ENCODE data around the gene ADSL. TPM values are rescaled to one million over a fixed set of nuclear protein-coding genes. Genes with fewer than 3 reads are reported as not detected.
"Not testable (repeated sequence)": the region's sequence is repeated elsewhere in the genome, so short reads cannot be mapped to it uniquely, and the experiment has no call there.

Gene ADSL
- total RNA-seq, result 100 to 1,000 TPM in 1 of 2 donors, 10 to 100 TPM in 1; 87.1 to 103 TPM

DNA sequence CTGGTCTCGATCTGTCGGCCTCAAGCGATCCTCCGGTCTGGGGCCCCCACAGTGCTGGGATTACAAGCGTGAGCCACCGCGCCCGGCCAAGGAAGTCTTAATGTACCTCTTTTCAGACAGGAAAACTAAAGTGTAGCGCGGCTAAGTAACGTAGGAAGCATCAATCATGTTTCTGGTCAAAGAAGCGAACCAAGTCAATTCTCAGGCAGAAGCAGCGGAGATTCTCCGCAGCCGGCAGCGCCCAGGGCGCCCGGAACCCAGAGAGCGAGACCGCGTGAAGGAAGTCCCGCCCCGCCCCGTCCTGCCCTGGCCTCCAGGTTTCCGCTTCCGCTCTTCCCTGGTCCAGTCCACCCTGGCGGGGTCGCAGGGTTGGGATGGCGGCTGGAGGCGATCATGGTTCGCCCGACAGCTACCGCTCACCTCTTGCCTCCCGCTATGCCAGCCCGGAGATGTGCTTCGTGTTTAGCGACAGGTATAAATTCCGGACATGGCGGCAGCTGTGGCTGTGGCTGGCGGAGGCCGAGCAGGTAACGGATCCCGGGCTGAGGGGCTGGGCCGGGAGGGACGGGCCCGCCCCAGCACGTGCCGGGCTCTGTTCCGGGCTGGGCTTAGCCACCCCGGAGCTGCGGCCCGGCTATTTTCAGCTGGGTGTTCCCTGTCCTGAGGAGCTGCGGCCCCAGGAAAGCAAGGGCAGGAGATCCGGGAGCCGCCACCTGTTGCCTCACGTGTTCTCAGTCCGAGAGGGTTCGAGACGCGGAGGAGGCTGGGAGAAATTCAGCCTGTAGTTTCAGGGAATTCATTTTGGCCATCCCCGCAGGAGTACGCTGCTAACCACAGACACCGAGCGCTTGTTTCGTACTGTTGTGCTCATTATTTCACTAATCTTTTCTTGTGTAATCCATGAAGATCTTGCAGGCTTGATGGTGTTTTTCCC lies at the start of gene ADSL:
Gene ADSL, plus strand, starts transcription at position 316 of the 934 bp plus-strand sequence. Its CDS starts 59 bp downstream, at position 375.
- Mint-ChIP-seq H3K27ac (peak within 1 kb of the TSS; percentile 77 to 93), H3K4me3 (peak within 1 kb of the TSS; percentile 90), H3K9me3 (no peaks in the 10 kb centered on the region), H3K4me1 (ENCODE audit: low read depth in 2 of 2) (peaks cover 27 to 38% of the 10 kb centered on the region in 2 donors), H3K36me3 (peaks cover 4% of the 10 kb centered on the region), H3K27me3 (peaks cover 0 to 3% of the 10 kb centered on the region in 2 donors)
- DNase-seq (ENCODE audit: low spot score), result peak; percentile 91
- peak; percentile 97 to 98 for ATAC-seq

DNA sequence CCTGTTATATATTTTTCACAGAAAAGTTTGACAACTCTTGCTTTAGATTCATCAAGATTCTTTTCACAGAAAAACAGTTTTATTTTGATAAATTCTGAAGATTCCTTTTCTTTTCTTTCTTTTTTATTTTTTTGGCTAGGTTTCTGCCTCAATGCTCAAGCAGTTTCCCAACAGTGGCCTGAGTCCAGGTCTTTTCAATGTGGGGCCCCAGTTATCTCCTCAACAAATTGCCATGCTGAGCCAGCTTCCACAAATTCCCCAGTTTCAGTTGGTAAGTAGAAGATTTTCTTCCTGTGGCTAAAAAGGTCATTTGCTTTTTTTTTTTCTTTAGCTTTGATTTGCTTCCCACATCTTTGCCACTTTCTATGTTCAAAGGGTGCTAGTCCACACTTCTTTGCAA lies 46.0 kb upstream of the ADSL start:
- peaks cover 0 to 8% of the 10 kb centered on the region in 2 donors for H3K4me1 Mint-ChIP-seq (ENCODE audit: low read depth in 2 of 2)
- H3K9me3 Mint-ChIP-seq, result no peaks in the 10 kb centered on the region
- no peak for ATAC-seq
- peaks cover 4% of the 10 kb centered on the region for H3K36me3 Mint-ChIP-seq
- no peak overlapping the region for H3K27ac Mint-ChIP-seq
- no peak overlapping the region for H3K4me3 Mint-ChIP-seq
- no peaks in the 10 kb centered on the region for H3K27me3 Mint-ChIP-seq
- DNase-seq (ENCODE audit: low spot score), result no peak

DNA sequence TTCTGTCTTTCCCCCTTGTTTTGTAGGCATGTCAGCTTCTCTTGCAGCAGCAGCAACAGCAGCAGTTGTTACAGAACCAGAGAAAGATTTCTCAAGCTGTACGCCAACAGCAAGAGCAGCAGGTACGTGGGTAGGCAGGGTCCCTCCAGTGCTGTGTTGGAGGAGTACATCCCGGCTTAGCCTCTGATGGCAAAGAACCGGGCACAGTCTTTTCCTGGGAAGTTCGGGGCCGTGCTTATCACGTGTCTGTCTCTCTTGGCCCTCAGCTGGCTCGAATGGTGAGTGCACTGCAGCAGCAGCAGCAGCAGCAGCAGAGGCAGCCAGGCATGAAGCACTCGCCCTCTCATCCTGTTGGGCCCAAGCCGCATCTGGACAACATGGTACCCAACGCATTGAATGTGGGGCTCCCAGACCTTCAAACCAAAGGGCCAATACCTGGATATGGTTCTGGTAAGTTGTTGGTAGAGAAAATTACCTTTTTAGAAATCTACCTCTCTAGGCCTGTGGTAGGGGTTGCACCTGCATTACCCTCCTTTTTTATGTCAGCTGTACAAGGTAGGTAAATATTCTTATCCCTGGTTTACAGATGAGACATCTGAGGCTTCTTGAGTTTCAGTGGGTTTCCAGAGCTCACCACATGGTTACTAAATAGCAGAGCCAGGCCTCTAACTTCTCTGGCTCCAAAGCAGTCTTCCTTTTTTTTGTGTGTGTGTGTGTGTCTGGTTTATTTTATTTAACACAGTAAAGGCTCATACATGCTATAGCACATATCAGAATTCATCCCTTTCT lies 45.2 kb upstream of the ADSL start:
- H3K4me3 Mint-ChIP-seq, result no peak overlapping the region
- H3K27me3 Mint-ChIP-seq, result no peaks in the 10 kb centered on the region
- no peak overlapping the region for H3K27ac Mint-ChIP-seq
- ATAC-seq (peak in 1 of 2 donors; percentile 24), DNase-seq (ENCODE audit: low spot score) (no peak)
- H3K4me1 Mint-ChIP-seq (ENCODE audit: low read depth in 2 of 2), result peaks cover 0 to 2% of the 10 kb centered on the region in 2 donors
- H3K36me3 Mint-ChIP-seq, result peaks cover 4% of the 10 kb centered on the region
- no peaks in the 10 kb centered on the region for H3K9me3 Mint-ChIP-seq

DNA sequence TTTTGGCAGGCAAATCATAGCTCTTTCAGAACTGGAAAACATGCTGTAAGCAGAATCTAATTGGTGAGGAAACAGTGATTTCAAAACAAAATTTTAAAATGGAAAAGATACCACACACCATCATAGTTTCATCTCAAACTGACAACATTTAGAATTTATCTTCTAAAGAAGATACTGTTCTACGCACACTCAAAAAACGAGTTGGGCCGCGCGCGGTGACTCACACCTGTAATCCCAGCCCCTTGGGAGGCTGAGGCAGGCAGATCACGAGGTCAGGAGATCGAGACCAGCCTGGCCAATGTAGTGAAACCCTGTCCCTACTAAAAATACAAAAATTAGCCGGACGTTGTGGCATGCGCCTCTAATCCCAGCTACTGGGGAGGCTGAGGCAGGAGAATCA lies 44.2 kb upstream of the ADSL start:
- no peak overlapping the region for H3K27ac Mint-ChIP-seq
- ATAC-seq, result no peak
- H3K36me3 Mint-ChIP-seq, result peaks cover 4% of the 10 kb centered on the region

DNA sequence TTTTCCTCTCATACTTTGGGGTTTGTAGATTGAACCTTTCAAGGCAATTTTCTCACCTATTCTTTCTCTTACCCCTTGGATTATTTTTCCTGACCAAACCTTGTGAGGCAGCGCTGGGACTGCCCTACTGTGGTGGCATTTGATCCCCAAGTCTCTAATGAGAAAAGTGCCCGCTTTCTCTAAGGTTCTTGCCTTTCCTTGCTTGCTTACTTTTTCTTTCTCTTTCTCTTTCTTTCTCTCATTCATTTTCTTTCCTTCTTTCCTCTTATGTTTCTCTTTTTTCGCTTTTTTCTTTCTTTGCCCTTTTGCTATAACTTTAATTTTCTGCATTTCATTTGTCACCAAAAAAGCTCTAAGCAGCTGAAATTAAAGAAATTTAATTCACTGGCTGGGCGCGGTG lies 40.7 kb upstream of the ADSL start:
- Mint-ChIP-seq H3K36me3 (peaks cover 6% of the 10 kb centered on the region), H3K27me3 (no peaks in the 10 kb centered on the region), H3K9me3 (no peaks in the 10 kb centered on the region), H3K27ac (no peak overlapping the region), H3K4me3 (no peak overlapping the region), H3K4me1 (ENCODE audit: low read depth in 2 of 2) (peaks cover 0 to 6% of the 10 kb centered on the region in 2 donors)
- ATAC-seq (no peak), DNase-seq (ENCODE audit: low spot score) (no peak)

More for the DNA sequence above, 44.2 kb upstream of the ADSL start:
- H3K4me3 Mint-ChIP-seq, result no peak overlapping the region
- H3K9me3 Mint-ChIP-seq, result no peaks in the 10 kb centered on the region
- H3K4me1 Mint-ChIP-seq (ENCODE audit: low read depth in 2 of 2), result peaks cover 0 to 2% of the 10 kb centered on the region in 2 donors
- no peak for DNase-seq (ENCODE audit: low spot score)
- no peaks in the 10 kb centered on the region for H3K27me3 Mint-ChIP-seq

DNA sequence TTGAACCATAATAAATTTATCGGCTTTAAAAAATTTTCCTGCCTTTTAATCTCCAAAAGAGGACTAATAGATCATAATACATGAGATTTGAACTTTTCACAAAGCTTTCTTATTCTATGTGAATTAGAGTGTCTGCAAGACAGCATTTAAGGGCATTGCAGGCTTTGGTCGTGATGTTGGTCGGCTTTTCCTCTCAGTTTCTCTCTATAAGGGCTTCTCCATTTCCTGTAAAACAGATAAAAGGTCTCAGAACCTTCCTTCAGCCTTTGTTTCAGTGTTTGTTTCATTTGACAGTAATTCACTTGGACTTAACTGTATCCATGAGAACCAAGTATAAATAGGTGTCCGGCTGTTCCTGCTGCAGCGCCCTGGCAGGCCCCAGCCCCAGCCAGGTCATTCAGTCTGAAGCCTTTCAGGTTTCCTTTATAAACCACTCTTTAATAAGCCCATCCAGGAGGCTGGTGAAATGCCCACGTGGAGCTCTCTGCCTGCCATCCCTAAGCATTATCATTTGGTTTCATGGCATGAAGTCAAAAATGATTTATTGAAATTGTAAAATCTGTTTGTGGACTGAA lies 37.2 kb upstream of the ADSL start:
- Mint-ChIP-seq H3K36me3 (peaks cover 20% of the 10 kb centered on the region), H3K9me3 (no peaks in the 10 kb centered on the region), H3K4me1 (ENCODE audit: low read depth in 2 of 2) (peaks cover 0 to 5% of the 10 kb centered on the region in 2 donors), H3K4me3 (no peak overlapping the region), H3K27me3 (no peaks in the 10 kb centered on the region), H3K27ac (no peak overlapping the region)
- ATAC-seq (no peak), DNase-seq (ENCODE audit: low spot score) (no peak)

DNA sequence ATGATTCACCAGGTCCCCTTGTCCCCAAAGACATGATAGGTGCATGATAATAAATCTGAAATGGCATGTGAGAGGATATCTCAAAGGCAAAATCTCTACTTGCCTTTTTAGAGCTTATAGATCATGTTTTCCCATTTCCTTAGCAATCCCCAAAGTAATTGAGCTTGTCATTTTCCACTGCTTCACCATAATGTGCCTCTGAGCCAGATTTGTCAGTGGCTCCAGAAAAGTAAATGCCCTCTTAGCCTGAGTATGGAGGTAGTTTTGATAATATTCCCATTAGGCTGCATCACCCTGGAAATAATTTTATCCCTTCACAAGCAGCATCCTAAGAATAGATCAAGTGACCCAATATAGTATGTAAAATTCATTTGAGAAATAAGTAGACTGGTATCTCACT lies 36.7 kb upstream of the ADSL start:
- no peak for ATAC-seq

DNA sequence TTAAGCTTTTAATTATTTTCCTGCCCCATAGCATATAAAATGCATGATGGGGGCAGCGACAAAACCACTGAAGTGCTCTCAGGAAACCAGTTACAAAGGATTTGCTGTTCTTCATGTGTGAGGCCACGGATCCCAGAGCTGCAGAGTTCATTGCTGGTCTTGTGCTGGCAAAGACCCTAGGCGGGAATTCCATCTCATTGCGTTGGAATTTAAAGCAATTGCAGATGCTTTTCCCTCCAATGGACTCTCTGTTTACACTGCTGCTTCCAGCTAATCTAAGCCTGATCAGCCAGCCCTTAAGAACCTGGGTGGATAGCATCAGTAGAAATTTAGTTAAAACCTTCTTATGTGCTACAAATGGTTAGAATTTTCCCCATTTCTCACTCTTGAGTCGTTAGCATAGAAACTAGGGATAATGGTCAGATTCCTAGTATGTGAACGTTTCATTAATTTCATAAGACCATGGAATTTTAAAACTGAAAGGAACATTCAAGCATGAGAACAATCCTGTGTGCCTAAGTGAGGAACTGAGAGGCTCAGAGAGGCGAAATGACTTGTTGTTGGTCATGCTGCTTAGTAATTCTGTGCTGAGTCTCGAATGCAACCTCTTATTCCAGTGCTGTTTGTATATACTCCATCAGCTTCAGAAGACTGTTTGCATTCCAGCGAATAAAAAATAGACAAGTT lies 36.1 kb upstream of the ADSL start:
- H3K4me1 Mint-ChIP-seq (ENCODE audit: low read depth in 2 of 2), result peaks cover 0 to 4% of the 10 kb centered on the region in 2 donors
- H3K27ac Mint-ChIP-seq, result no peak overlapping the region
- no peaks in the 10 kb centered on the region for H3K9me3 Mint-ChIP-seq
- peaks cover 27% of the 10 kb centered on the region for H3K36me3 Mint-ChIP-seq
- ATAC-seq, result no peak
- DNase-seq (ENCODE audit: low spot score), result no peak
- no peaks in the 10 kb centered on the region for H3K27me3 Mint-ChIP-seq
- H3K4me3 Mint-ChIP-seq, result no peak overlapping the region

More for the DNA sequence above, 36.7 kb upstream of the ADSL start:
- no peaks in the 10 kb centered on the region for H3K27me3 Mint-ChIP-seq
- peaks cover 0 to 4% of the 10 kb centered on the region in 2 donors for H3K4me1 Mint-ChIP-seq (ENCODE audit: low read depth in 2 of 2)
- H3K36me3 Mint-ChIP-seq, result peaks cover 25% of the 10 kb centered on the region
- no peak overlapping the region for H3K27ac Mint-ChIP-seq
- no peak overlapping the region for H3K4me3 Mint-ChIP-seq
- no peaks in the 10 kb centered on the region for H3K9me3 Mint-ChIP-seq
- no peak for DNase-seq (ENCODE audit: low spot score)

DNA sequence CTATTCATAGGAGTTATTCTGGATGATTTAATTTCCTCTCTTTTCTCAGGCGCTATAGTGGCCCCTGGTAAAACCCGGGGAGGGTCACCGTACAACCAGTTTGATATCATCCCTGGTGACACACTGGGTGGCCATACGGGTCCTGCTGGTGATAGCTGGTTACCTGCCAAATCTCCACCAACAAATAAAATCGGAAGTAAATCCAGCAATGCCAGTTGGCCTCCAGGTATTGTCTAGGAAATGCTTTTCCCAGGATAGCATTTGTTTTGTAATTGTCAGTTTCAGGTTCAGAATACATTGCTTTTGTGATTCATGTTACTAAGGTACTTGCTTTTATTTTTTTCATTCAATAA lies 35.6 kb upstream of the ADSL start:
- no peak overlapping the region for H3K27ac Mint-ChIP-seq
- DNase-seq (ENCODE audit: low spot score), result no peak
- no peaks in the 10 kb centered on the region for H3K9me3 Mint-ChIP-seq
- H3K4me1 Mint-ChIP-seq (ENCODE audit: low read depth in 2 of 2), result peaks cover 0 to 8% of the 10 kb centered on the region in 2 donors
- ATAC-seq, result no peak
- H3K36me3 Mint-ChIP-seq, result peaks cover 33% of the 10 kb centered on the region
- H3K4me3 Mint-ChIP-seq, result no peak overlapping the region
- H3K27me3 Mint-ChIP-seq, result no peaks in the 10 kb centered on the region

DNA sequence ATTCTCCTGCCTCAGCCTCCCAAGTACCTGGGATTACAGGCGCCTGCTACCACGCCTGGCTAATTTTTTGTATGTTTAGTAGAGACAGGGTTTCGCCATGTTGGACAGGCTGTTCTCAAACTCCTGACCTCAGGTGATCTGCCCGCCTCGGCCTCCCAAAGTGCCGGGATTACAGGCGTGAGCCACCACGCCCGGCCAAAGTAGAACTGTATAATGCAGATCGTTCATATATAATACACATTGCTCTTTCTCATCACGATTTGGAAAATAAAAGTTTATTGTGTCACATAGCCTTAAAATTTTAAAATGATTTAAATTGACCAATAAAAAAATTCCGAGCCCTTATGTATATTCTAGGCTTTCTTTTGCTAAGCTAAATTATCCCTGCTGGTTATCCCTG lies 34.7 kb upstream of the ADSL start:
- not testable (repeated sequence) for DNase-seq (ENCODE audit: low spot score); H3K4me3 Mint-ChIP-seq; H3K27ac Mint-ChIP-seq; ATAC-seq; H3K9me3 Mint-ChIP-seq; H3K27me3 Mint-ChIP-seq
- peaks cover 34% of the 10 kb centered on the region for H3K36me3 Mint-ChIP-seq
- peaks cover 0 to 11% of the 10 kb centered on the region in 2 donors for H3K4me1 Mint-ChIP-seq (ENCODE audit: low read depth in 2 of 2)

DNA sequence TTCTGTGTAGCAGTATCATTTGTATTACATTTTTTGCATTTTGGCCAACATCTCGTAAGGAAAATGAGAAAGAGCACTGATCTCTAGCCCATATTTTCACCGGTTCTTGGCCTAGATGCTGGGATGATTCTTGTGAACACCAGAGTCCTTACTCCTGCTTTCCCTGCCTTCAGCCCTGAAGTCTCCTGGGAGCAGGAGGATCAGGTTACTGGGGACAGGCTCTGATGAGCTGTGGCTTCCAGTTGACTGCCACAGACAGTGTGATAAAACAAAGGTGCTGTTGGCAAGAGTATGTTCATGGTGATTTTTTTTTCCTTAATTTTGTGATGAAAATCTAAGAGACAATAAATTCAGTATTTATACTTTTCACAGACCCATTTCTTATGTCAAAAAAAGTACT lies 34.2 kb upstream of the ADSL start:
- H3K9me3 Mint-ChIP-seq, result no peaks in the 10 kb centered on the region
- DNase-seq (ENCODE audit: low spot score) (no peak), ATAC-seq (no peak)
- peaks cover 37% of the 10 kb centered on the region for H3K36me3 Mint-ChIP-seq
- H3K27ac Mint-ChIP-seq, result peak overlapping the region in 1 of 2 donors; percentile 21
- peaks cover 0 to 13% of the 10 kb centered on the region in 2 donors for H3K4me1 Mint-ChIP-seq (ENCODE audit: low read depth in 2 of 2)
- no peak overlapping the region for H3K4me3 Mint-ChIP-seq
- H3K27me3 Mint-ChIP-seq, result no peaks in the 10 kb centered on the region

DNA sequence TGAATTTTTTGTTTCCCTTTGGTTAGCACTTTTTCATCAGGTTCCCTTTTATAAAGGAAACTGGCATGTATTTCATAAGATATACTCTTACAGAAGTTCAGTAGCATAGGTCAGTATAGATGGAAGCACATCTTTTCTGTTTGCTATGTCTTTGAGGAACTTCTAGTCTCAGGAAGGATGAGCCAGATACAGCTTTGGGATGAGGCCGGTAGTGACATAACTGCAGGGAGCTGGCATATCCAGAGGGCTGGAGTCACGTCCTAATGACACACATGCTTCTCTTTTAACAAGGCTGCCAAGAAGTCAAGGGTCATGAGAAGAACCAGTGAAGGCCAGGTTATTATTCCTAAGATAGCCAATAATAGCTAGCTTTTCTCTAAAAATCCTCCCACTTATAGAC lies 33.3 kb upstream of the ADSL start:
- H3K4me1 Mint-ChIP-seq (ENCODE audit: low read depth in 2 of 2), result peaks cover 0 to 10% of the 10 kb centered on the region in 2 donors
- no peaks in the 10 kb centered on the region for H3K27me3 Mint-ChIP-seq
- DNase-seq (ENCODE audit: low spot score) (no peak), ATAC-seq (no peak)
- H3K27ac Mint-ChIP-seq, result peak overlapping the region; percentile 18 to 21
- no peaks in the 10 kb centered on the region for H3K9me3 Mint-ChIP-seq
- no peak overlapping the region for H3K4me3 Mint-ChIP-seq
- H3K36me3 Mint-ChIP-seq, result peaks cover 37% of the 10 kb centered on the region

DNA sequence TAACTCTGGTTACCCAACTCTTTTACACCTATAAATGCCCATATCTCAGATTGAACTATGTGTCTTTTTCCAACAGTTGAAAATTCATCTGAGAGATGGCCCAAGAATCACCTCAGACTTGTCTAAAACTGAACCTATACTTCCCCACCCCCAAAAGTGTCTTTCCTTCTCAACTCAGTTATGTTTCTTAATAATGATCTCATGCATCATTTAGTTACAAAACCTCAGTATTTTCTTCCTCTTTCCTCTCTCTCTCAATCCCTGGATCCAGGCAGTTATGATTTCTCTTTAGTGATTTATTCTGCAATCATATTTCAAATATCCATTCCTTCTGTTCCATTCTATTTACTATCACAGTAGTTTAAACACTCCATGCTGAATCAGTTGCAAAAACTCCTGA lies 32.3 kb upstream of the ADSL start:
- Mint-ChIP-seq H3K4me3 (no peak overlapping the region), H3K27me3 (no peaks in the 10 kb centered on the region), H3K36me3 (peaks cover 34% of the 10 kb centered on the region), H3K4me1 (ENCODE audit: low read depth in 2 of 2) (peaks cover 0 to 9% of the 10 kb centered on the region in 2 donors), H3K27ac (no peak overlapping the region), H3K9me3 (no peaks in the 10 kb centered on the region)
- DNase-seq (ENCODE audit: low spot score), result no peak
- ATAC-seq, result no peak

All from natural killer cell treated with Interleukin-12 subunit alpha and Interleukin-12 subunit beta and Interleukin-15 and Interleukin-18, amount 100 ng/mL, for 72 hours (primary cell).